Dendritic cell treated with granulocyte-macrophage colony-stimulating factor and Interleukin-4, amounts not matched to agents 40 ng/mL and 50 ng/mL, for 4 days (primary cell): ENCODE measurements around the gene GRHPR.

ENCODE experiments used
- H3K27ac Mint-ChIP-seq: one replicate; pipeline ENCODE4 v1.8.0; 2022; ENCODE audit warnings: mild to moderate bottlenecking, mixed read lengths
- H3K27me3 Mint-ChIP-seq: one replicate; pipeline ENCODE4 v1.8.0; 2022; ENCODE audit warnings: mild to moderate bottlenecking, mixed read lengths
- H3K36me3 Mint-ChIP-seq: one replicate; pipeline ENCODE4 v1.8.0; 2022; ENCODE audit warnings: low read depth, mixed read lengths
- H3K4me1 Mint-ChIP-seq: one replicate; pipeline ENCODE4 v1.8.0; 2022; ENCODE audit warnings: low read depth, mixed read lengths
- H3K4me3 Mint-ChIP-seq: one replicate; pipeline ENCODE4 v1.8.0; 2022; ENCODE audit warnings: mild to moderate bottlenecking, moderate library complexity, mixed read lengths
- H3K9me3 Mint-ChIP-seq: one replicate; pipeline ENCODE4 v1.8.0; 2022; ENCODE audit warnings: mixed read lengths
- intact Hi-C: fragments of 100-400 bp; cut with micrococcal nuclease; formaldehyde crosslinking; loops from one replicate; pipeline ENCODE4 v1.15.0; 2022

GRHPR gene

GRCh38 chr9:37433867-37434371 lies 11.4 kb downstream of the GRHPR start:
- intact Hi-C loops = no loop called here
- Mint-ChIP-seq H3K4me3 (no peak overlapping the region), H3K36me3 (peaks cover 98% of the 10 kb centered on the region), H3K4me1 (peaks cover 41% of the 10 kb centered on the region), H3K27ac (no peak overlapping the region), H3K9me3 (no peaks in the 10 kb centered on the region), H3K27me3 (no peaks in the 10 kb centered on the region)

DNA sequence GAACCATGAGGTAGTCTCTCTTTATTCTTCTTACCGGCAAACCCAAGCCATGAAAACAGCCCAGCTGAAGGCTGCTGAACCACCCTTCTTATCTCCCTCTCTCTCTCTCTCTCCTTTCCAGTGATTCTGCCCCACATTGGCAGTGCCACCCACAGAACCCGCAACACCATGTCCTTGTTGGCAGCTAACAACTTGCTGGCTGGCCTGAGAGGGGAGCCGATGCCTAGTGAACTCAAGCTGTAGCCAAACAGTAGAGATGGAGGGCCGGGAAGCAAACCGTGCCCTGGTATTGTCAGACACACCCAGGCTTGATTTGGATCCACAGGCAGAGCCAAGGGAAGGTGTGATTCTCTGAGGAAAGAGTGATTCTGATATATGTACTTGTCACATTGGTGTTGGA lies 14.0 kb downstream of the GRHPR start:
- no peak overlapping the region for H3K27ac Mint-ChIP-seq
- H3K27me3 Mint-ChIP-seq = no peaks in the 10 kb centered on the region
- peaks cover 95% of the 10 kb centered on the region for H3K36me3 Mint-ChIP-seq
- H3K4me1 Mint-ChIP-seq = peaks cover 25% of the 10 kb centered on the region
- H3K9me3 Mint-ChIP-seq = no peaks in the 10 kb centered on the region
- no peak overlapping the region for H3K4me3 Mint-ChIP-seq
- intact Hi-C loops = no loop called here

- no peaks in the 10 kb centered on the region for H3K9me3 Mint-ChIP-seq
- intact Hi-C loops = no loop called here
- H3K36me3 Mint-ChIP-seq = peaks cover 95% of the 10 kb centered on the region
- no peak overlapping the region for H3K27ac Mint-ChIP-seq
- H3K4me3 Mint-ChIP-seq = no peak overlapping the region
- H3K4me1 Mint-ChIP-seq = peaks cover 24% of the 10 kb centered on the region
- H3K27me3 Mint-ChIP-seq = no peaks in the 10 kb centered on the region
Observed at GRCh38 chr9:37437010-37437409, 14.5 kb downstream of the GRHPR start.

GRCh38 chr9:37437621-37438020 lies 15.1 kb downstream of the GRHPR start:
- no peaks in the 10 kb centered on the region for H3K27me3 Mint-ChIP-seq
- no peak overlapping the region for H3K27ac Mint-ChIP-seq
- H3K4me1 Mint-ChIP-seq = peaks cover 18% of the 10 kb centered on the region
- intact Hi-C loops = no loop called here
- no peak overlapping the region for H3K4me3 Mint-ChIP-seq
- peaks cover 96% of the 10 kb centered on the region for H3K36me3 Mint-ChIP-seq
- H3K9me3 Mint-ChIP-seq = no peaks in the 10 kb centered on the region

DNA sequence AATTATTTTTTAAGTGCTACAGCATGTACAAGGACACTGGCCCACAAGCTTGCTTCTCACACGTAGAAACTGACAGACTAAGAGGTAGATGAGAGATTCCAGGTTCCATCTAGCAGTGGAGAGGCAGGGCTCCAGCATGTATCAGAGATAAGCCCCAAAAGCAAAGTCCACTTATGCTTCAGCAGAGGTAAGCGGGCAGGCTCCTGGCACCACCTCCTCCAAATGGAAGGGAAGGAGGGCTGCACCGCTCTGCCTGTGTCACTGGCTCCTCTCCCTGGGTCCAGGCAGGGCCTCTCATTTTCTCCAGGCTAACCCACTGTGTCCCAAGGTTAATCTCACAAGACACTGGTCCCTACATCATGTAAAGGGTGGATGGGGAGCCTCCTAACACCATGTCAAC lies 15.9 kb downstream of the GRHPR start:
- Mint-ChIP-seq H3K4me3 (no peak overlapping the region), H3K36me3 (peaks cover 89% of the 10 kb centered on the region), H3K27me3 (no peaks in the 10 kb centered on the region), H3K4me1 (peaks cover 10% of the 10 kb centered on the region), H3K27ac (no peak overlapping the region), H3K9me3 (no peaks in the 10 kb centered on the region)
- intact Hi-C loops = no loop called here

DNA sequence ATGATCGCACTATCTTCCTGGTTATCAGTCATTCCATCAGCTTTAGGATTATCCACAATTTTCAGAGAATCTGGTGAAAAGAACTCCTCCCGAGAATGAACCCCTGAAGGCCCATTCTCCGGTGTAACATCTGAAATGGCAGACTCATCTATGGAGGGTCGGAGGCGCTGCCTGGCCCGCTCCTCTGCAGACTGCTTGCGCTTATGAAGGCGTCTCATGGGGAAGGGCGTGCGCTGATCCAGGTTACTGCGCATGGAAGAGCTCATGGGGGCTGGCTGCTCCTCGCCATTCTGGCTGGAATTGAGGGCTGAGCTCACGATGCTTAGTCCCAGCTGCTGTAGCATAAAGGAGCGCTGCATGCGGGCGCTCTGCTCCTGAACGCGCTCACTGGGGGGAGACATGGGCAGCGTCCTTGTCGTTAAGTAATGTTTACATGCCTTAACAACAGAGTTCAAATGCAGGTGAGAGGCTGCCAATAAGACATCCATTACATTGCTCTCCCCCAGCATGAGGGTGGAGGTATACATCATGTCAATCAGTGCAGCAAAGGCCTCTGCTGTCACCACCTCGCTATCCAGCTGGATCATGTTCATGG lies 19.4 kb downstream of the GRHPR start:
- peaks cover 75% of the 10 kb centered on the region for H3K36me3 Mint-ChIP-seq
- no peak overlapping the region for H3K4me3 Mint-ChIP-seq
- intact Hi-C loops = no loop called here
- H3K4me1 Mint-ChIP-seq = no peaks in the 10 kb centered on the region
- H3K27ac Mint-ChIP-seq = no peak overlapping the region
- H3K27me3 Mint-ChIP-seq = no peaks in the 10 kb centered on the region
- no peaks in the 10 kb centered on the region for H3K9me3 Mint-ChIP-seq

- Mint-ChIP-seq H3K4me3 (no peak overlapping the region), H3K27me3 (no peaks in the 10 kb centered on the region), H3K27ac (no peak overlapping the region), H3K9me3 (no peaks in the 10 kb centered on the region), H3K36me3 (peaks cover 68% of the 10 kb centered on the region), H3K4me1 (no peaks in the 10 kb centered on the region)
- intact Hi-C loops = no loop called here
Observed at GRCh38 chr9:37442556-37442955, 20.1 kb downstream of the GRHPR start.

GRCh38 chr9:37443566-37443965 lies 21.1 kb downstream of the GRHPR start:
- no peaks in the 10 kb centered on the region for H3K9me3 Mint-ChIP-seq
- H3K4me3 Mint-ChIP-seq = no peak overlapping the region
- no peaks in the 10 kb centered on the region for H3K27me3 Mint-ChIP-seq
- no peaks in the 10 kb centered on the region for H3K4me1 Mint-ChIP-seq
- no peak overlapping the region for H3K27ac Mint-ChIP-seq
- H3K36me3 Mint-ChIP-seq = peaks cover 58% of the 10 kb centered on the region
- intact Hi-C loops = no loop called here

DNA sequence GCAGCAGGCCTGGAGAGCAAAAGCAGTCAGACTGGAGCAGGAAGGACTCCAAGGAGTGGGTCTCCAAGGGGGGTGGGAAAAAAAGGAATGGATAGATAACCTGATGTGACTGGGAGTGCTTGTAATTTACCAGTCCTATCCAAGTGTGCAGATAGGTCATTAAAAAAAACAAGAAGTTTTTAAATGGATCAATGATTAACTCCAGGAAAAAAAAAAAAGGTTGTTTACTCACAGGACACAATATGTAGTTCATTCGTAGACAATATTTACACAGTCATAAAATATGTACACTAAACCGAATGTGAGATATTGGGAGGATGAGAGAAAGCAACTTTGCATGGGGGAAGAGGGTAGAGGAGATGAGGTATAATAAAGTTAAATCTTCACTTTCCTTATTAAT lies 22.4 kb downstream of the GRHPR start:
- H3K27ac Mint-ChIP-seq = no peak overlapping the region
- H3K4me3 Mint-ChIP-seq = no peak overlapping the region
- no peaks in the 10 kb centered on the region for H3K27me3 Mint-ChIP-seq
- no peaks in the 10 kb centered on the region for H3K9me3 Mint-ChIP-seq
- peaks cover 54% of the 10 kb centered on the region for H3K36me3 Mint-ChIP-seq
- H3K4me1 Mint-ChIP-seq = no peaks in the 10 kb centered on the region
- intact Hi-C loops = no loop called here

DNA sequence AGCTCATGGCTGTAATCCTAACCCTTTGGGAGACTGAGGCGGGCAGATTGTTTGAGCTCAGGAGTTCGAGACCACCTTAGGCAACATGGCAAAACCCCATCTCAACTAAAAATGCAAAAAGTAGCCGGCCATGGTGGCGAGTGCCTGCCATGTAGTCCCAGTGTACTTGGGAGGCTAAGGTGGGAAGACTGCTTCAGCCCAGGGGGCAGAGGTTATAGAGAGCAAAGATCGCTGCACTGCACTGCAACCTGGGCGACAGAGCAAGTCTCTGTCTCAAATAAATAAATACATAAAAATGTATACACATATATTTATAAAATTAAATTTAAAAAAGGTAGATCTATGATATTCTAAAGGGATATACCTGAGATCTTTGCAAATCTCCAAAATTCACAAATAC lies 23.3 kb downstream of the GRHPR start:
- Mint-ChIP-seq H3K4me3 (no peak overlapping the region), H3K9me3 (no peaks in the 10 kb centered on the region), H3K36me3 (peaks cover 54% of the 10 kb centered on the region), H3K27me3 (no peaks in the 10 kb centered on the region), H3K27ac (no peak overlapping the region), H3K4me1 (no peaks in the 10 kb centered on the region)
- intact Hi-C loops = no loop called here

DNA sequence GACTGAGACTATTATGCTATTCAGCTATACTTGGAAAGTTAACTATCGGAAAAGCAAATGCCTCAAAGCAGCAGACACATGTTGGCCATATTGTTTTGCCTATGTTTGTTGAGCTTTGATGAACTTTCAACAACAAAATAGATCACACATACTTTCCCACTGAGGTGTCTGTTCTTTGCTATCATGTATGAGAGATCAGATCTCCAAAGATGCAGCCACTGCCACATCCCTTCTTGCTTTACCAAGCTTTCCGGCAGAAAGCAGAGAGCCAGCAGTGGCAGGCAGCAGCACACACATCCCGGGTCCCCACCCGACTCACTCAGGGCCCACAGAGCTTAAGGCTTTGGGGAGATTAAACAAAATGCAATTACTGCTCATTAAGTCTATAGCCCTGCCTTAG lies 23.9 kb downstream of the GRHPR start:
- Mint-ChIP-seq H3K27me3 (no peaks in the 10 kb centered on the region), H3K4me3 (no peak overlapping the region), H3K27ac (no peak overlapping the region)

GRCh38 chr9:37447111-37447510 lies 24.6 kb downstream of the GRHPR start:
- no peak overlapping the region for H3K4me3 Mint-ChIP-seq
- H3K4me1 Mint-ChIP-seq = no peaks in the 10 kb centered on the region
- no peaks in the 10 kb centered on the region for H3K9me3 Mint-ChIP-seq
- intact Hi-C loops = no loop called here
- H3K27ac Mint-ChIP-seq = no peak overlapping the region
- H3K36me3 Mint-ChIP-seq = peaks cover 47% of the 10 kb centered on the region
- H3K27me3 Mint-ChIP-seq = no peaks in the 10 kb centered on the region

More for the DNA sequence above, 23.9 kb downstream of the GRHPR start:
- peaks cover 54% of the 10 kb centered on the region for H3K36me3 Mint-ChIP-seq
- intact Hi-C loops = no loop called here
- no peaks in the 10 kb centered on the region for H3K9me3 Mint-ChIP-seq
- H3K4me1 Mint-ChIP-seq = no peaks in the 10 kb centered on the region

DNA sequence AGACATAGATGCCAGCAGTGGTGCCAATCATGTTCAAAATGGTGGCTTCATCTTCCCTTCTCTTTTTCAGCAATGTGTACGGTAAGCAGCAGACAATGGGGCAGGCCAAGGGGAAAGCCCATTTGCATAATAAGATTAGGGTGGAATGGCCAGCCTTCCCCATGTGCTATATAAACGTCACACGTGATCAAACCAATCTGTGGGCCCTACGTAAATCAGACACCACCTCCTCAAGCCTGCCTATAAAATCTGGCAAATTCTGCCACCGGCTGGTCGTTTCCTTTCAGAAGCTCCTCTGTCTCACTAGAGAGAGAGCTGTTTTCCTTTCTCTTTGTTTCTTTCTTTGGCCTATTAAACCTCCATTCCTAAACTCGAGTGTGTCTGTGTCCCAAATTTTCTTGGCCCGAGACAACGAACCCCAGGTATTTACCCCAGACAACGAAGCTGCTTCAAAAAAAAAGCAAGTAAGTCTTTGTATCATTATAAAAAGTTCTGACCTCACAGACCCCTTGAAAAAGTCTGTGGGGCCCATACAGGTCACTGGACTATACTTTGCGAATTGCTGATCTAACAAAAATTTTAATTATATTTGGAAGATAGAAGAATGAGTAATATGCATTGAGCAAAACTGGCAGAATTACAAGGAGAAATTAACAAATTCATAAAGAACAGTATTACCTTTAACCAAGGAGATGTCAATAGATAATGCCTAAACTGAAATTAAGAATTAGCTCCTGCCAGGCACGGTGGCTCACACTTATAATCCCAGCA lies 27.6 kb downstream of the GRHPR start:
- H3K27ac Mint-ChIP-seq = no peak overlapping the region
- H3K9me3 Mint-ChIP-seq = no peaks in the 10 kb centered on the region
- H3K27me3 Mint-ChIP-seq = no peaks in the 10 kb centered on the region
- peaks cover 33% of the 10 kb centered on the region for H3K36me3 Mint-ChIP-seq
- intact Hi-C loops = no loop called here
- H3K4me1 Mint-ChIP-seq = peaks cover 1% of the 10 kb centered on the region
- H3K4me3 Mint-ChIP-seq = no peak overlapping the region

DNA sequence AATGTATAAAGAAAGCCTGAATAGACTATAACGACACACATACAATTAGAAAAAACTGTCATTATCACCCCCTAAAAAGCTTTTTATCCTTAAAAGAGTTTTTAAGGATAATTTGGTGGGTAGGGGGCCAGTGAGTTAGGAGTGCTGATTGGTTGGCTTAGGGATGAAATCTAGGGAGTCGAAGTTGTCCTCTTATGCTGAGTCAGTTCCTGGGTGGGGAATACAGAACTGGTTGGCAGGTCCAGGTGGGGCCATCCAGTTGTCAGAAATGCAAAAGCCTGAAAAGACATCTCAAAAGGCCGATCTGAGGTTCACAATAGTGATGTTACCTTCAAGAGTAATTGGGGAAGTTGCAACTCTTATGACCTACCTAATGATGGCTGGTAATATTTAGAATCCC lies 29.1 kb downstream of the GRHPR start:
- Mint-ChIP-seq H3K4me1 (peaks cover 8% of the 10 kb centered on the region), H3K36me3 (peaks cover 34% of the 10 kb centered on the region), H3K27ac (no peak overlapping the region), H3K4me3 (no peak overlapping the region), H3K9me3 (peaks cover 6% of the 10 kb centered on the region), H3K27me3 (no peaks in the 10 kb centered on the region)
- intact Hi-C loops = no loop called here

DNA sequence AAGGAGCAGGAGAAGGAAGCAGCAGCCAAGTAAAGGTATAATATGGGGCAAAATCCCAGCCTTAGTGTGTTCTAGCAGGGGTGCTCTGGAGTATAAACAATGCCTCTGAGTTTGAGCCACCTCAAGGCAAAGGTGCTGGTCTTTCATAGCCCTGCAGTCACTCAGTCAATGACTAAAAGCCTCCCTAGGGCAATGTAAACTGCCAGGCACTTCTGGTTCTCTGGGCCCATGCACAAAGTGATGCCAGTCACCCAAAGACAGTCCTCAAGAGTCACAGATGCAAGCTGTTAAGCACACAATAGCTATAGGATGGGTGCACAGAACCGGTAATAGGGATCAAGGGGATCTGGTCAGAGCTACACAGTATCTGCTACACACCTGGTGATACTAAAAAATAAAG lies 30.1 kb downstream of the GRHPR start:
- Mint-ChIP-seq H3K27me3 (no peaks in the 10 kb centered on the region), H3K36me3 (peaks cover 39% of the 10 kb centered on the region), H3K4me1 (peaks cover 8% of the 10 kb centered on the region), H3K4me3 (no peak overlapping the region), H3K27ac (no peak overlapping the region), H3K9me3 (peaks cover 6% of the 10 kb centered on the region)
- intact Hi-C loops = no loop called here
